GM23338 (cell line): ENCODE measurements around the gene FBXW4. TPM values are rescaled to one million over a fixed set of nuclear protein-coding genes. Genes with fewer than 3 reads are reported as not detected.

Experiments
- ATAC-seq: fragments of 200-7000 bp; cut with Tn5 transposase; 3 replicates; pipeline ENCODE4 v1.9.1; 2020
- DNase-seq: peaks from one replicate; pipeline ENCODE4 v3.0.0-alpha.2; 2015; ENCODE audit warnings: low spot score
- H2AFZ ChIP-seq: fragments of 200-600 bp; sonication (generic); 2 replicates; pipeline ENCODE4 v1.8.0; 2016; ENCODE audit warnings: antibody characterized with exemption, mild to moderate bottlenecking, moderate library complexity
- H3F3A ChIP-seq: fragments of 200-600 bp; sonication (generic); replicated peaks from 2 replicates; pipeline ENCODE4 v1.8.0; 2017; ENCODE audit warnings: antibody characterized with exemption, mixed run types, low read depth
- H3K27ac ChIP-seq: fragments of 200-600 bp; sonication (generic); 2 replicates; pipeline ENCODE4 v1.6.1; 2016; ENCODE audit warnings: low read depth
- H3K27me3 ChIP-seq: fragments of 200-600 bp; sonication (generic); 2 replicates; pipeline ENCODE4 v1.8.0; 2016; ENCODE audit warnings: mild to moderate bottlenecking, mixed run types, moderate library complexity; ENCODE audit not compliant: insufficient read depth
- H3K36me3 ChIP-seq: fragments of 200-600 bp; sonication (generic); 2 replicates; pipeline ENCODE4 v1.8.0; 2016; ENCODE audit warnings: mild to moderate bottlenecking; ENCODE audit not compliant: insufficient read depth
- H3K4me1 ChIP-seq: fragments of 200-600 bp; sonication (generic); 2 replicates; pipeline ENCODE4 v1.8.0; 2016; ENCODE audit warnings: mild to moderate bottlenecking, moderate library complexity; ENCODE audit not compliant: insufficient read depth
- H3K4me2 ChIP-seq: fragments of 200-600 bp; sonication (generic); 2 replicates; pipeline ENCODE4 v1.7.1; 2017; ENCODE audit warnings: mixed run types
- H3K4me3 ChIP-seq: fragments of 200-600 bp; sonication (generic); 2 replicates; pipeline ENCODE4 v1.6.1; 2016; ENCODE audit warnings: mixed run types
- H3K79me2 ChIP-seq: fragments of 200-600 bp; sonication (generic); replicated peaks from 2 replicates; pipeline ENCODE4 v1.8.0; 2017; ENCODE audit warnings: mild to moderate bottlenecking; ENCODE audit not compliant: insufficient read depth
- H3K9me2 ChIP-seq: fragments of 200-600 bp; sonication (generic); 2 replicates; pipeline ENCODE4 v1.8.0; 2017; ENCODE audit not compliant: insufficient read depth
- H4K20me1 ChIP-seq: fragments of 200-600 bp; sonication (generic); replicated peaks from 2 replicates; pipeline ENCODE4 v1.8.0; 2017; ENCODE audit warnings: mild to moderate bottlenecking; ENCODE audit not compliant: insufficient read depth
- H3K27ac Mint-ChIP-seq: 2 replicates; pipeline ENCODE4 v1.8.0; 2020; ENCODE audit warnings: inconsistent platforms, mild to moderate bottlenecking, moderate library complexity, mixed read lengths
- H3K27me3 Mint-ChIP-seq: 3 replicates; pipeline ENCODE4 v1.8.0; 2022; ENCODE audit warnings: low read depth, mild to moderate bottlenecking, moderate library complexity, mixed read lengths, inconsistent platforms; ENCODE audit not compliant: insufficient read depth, poor library complexity
- H3K36me3 Mint-ChIP-seq: 3 replicates; pipeline ENCODE4 v1.8.0; 2021; ENCODE audit warnings: low read depth, mild to moderate bottlenecking, inconsistent platforms, moderate library complexity, mixed read lengths
- H3K4me1 Mint-ChIP-seq: 3 replicates; pipeline ENCODE4 v1.8.0; 2020; ENCODE audit warnings: mild to moderate bottlenecking, inconsistent platforms, mixed read lengths
- H3K4me3 Mint-ChIP-seq: 3 replicates; pipeline ENCODE4 v1.8.0; 2021; ENCODE audit warnings: moderate library complexity, mild to moderate bottlenecking, inconsistent platforms, mixed read lengths
- H3K9me3 Mint-ChIP-seq: 3 replicates; pipeline ENCODE4 v1.8.0; 2020; ENCODE audit warnings: moderate library complexity, mild to moderate bottlenecking, inconsistent platforms, mixed read lengths
- EZH2 ChIP-seq: fragments of 200-600 bp; sonication (generic); IDR thresholded peaks from one replicate; pipeline ENCODE4 v1.8.0; 2017; ENCODE audit warnings: antibody characterized with exemption, mild to moderate bottlenecking, low read depth; ENCODE audit not compliant: unreplicated experiment
- EZH2phosphoT487 ChIP-seq: fragments of 200-600 bp; sonication (generic); IDR thresholded peaks from one replicate; pipeline ENCODE4 v1.8.1; 2018; ENCODE audit warnings: antibody characterized with exemption; ENCODE audit not compliant: unreplicated experiment
- JUNB ChIP-seq: IDR thresholded peaks from one replicate; pipeline ENCODE4 v1.6.1; 2016; ENCODE audit warnings: antibody characterized with exemption; ENCODE audit not compliant: unreplicated experiment
- ZNF114 ChIP-seq: fragments of 250-450 bp; sonication (Bioruptor Pico); IDR thresholded peaks from 2 replicates; pipeline ENCODE4 v1.5.0; 2020; ENCODE audit warnings: mild to moderate bottlenecking, moderate library complexity
- ZNF331 ChIP-seq: fragments of 250-450 bp; sonication (Bioruptor Pico); IDR thresholded peaks from 2 replicates; pipeline ENCODE4 v1.5.0; 2020; ENCODE audit warnings: low read depth, mild to moderate bottlenecking, moderate library complexity
- ZNF462 ChIP-seq: fragments of 250-450 bp; sonication (Bioruptor Pico); IDR thresholded peaks from 2 replicates; pipeline ENCODE4 v1.5.0; 2020; ENCODE audit warnings: mild to moderate bottlenecking, moderate library complexity
- polyA plus RNA-seq: library from polyadenylated mRNA; unstranded; fragments of >200 nt; fragmentation: Nextera tagmentation; extraction: Ambion mirVana; gene quantifications from 2 replicates; pipeline ENCODE4 v1.2.1, GENCODE V29; 2016
- total RNA-seq: library from RNA; depleted of rRNA; stranded (reverse); fragments of >200 nt; shearing (Covaris generic); gene quantifications from 2 replicates; pipeline ENCODE4 v1.2.3, GENCODE V29; 2014
- TF ChIP-seq, protein P1 (sequence below), 2 experiments: fragments of 200-600 bp in 1 of 2; sonication (generic) in 1 of 2; conservative IDR thresholded peaks; 2 replicates each; pipeline versions ENCODE4 v1.5.1 to v1.6.1; 2016 to 2017; ENCODE audit warnings: antibody characterized with exemption in 2 of 2, low read depth in 2 of 2, mild to moderate bottlenecking in 2 of 2, moderate library complexity in 1 of 2

The FBXW4 gene
- total and polyA plus RNA-seq, 2 experiments from 2014 or later: 8.0 to 18.6 TPM

- TF ChIP-seq ZNF462 (CRISPR knock-in tag) (no peak), ZNF114 (CRISPR knock-in tag) (no peak)
Measured at GRCh38 chr10:101709359-101710058, 14.5 kb upstream of the FBXW4 start (continued).

GRCh38 chr10:101708870-101709269 is 13.9 kb upstream of the FBXW4 start:
- no peak for ATAC-seq
- Histone ChIP-seq H3K27me3 (no peaks in the 10 kb centered on the region), H3K4me1 (peaks cover 5% of the 10 kb centered on the region; the same call in 1 of the 2 replicates), H3K27ac (no peak overlapping the region), H3K4me3 (no peak overlapping the region), H2AFZ (no peak overlapping the region), H3K36me3 (no peaks in the 10 kb centered on the region), H3F3A (no peaks in the 10 kb centered on the region), H3K79me2 (no peaks in the 10 kb centered on the region), H4K20me1 (no peaks in the 10 kb centered on the region), H3K4me2 (no peak overlapping the region), H3K9me2 (no peaks in the 10 kb centered on the region)
- Mint-ChIP-seq H3K27ac (no peak overlapping the region), H3K36me3 (no peaks in the 10 kb centered on the region), H3K4me1 (peaks cover 5% of the 10 kb centered on the region), H3K9me3 (no peaks in the 10 kb centered on the region), H3K4me3 (no peak overlapping the region), H3K27me3 (no peaks in the 10 kb centered on the region)
- no peak for DNase-seq
- TF ChIP-seq ZNF331 (no peak), ZNF462 (CRISPR knock-in tag) (no peak), EZH2 (no peak), JUNB (no peak), EZH2phosphoT487 (no peak)
- TF ChIP-seq, protein P1, sequence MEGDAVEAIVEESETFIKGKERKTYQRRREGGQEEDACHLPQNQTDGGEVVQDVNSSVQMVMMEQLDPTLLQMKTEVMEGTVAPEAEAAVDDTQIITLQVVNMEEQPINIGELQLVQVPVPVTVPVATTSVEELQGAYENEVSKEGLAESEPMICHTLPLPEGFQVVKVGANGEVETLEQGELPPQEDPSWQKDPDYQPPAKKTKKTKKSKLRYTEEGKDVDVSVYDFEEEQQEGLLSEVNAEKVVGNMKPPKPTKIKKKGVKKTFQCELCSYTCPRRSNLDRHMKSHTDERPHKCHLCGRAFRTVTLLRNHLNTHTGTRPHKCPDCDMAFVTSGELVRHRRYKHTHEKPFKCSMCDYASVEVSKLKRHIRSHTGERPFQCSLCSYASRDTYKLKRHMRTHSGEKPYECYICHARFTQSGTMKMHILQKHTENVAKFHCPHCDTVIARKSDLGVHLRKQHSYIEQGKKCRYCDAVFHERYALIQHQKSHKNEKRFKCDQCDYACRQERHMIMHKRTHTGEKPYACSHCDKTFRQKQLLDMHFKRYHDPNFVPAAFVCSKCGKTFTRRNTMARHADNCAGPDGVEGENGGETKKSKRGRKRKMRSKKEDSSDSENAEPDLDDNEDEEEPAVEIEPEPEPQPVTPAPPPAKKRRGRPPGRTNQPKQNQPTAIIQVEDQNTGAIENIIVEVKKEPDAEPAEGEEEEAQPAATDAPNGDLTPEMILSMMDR (conservative IDR thresholded peaks at IDR 0.05; ENCODE audit: low read depth in 2 of 2): no peak
